GM23338 (cell line): ENCODE measurements around the gene HSDL2. TPM values are rescaled to one million over a fixed set of nuclear protein-coding genes. Genes with fewer than 3 reads are reported as not detected.

Source experiments
- ATAC-seq: fragments of 200-7000 bp; cut with Tn5 transposase; 3 replicates; pipeline ENCODE4 v1.9.1; 2020
- DNase-seq: peaks from one replicate; pipeline ENCODE4 v3.0.0-alpha.2; 2015; ENCODE audit warnings: low spot score
- H2AFZ ChIP-seq: fragments of 200-600 bp; sonication (generic); 2 replicates; pipeline ENCODE4 v1.8.0; 2016; ENCODE audit warnings: antibody characterized with exemption, mild to moderate bottlenecking, moderate library complexity
- H3F3A ChIP-seq: fragments of 200-600 bp; sonication (generic); replicated peaks from 2 replicates; pipeline ENCODE4 v1.8.0; 2017; ENCODE audit warnings: antibody characterized with exemption, mixed run types, low read depth
- H3K27ac ChIP-seq: fragments of 200-600 bp; sonication (generic); 2 replicates; pipeline ENCODE4 v1.6.1; 2016; ENCODE audit warnings: low read depth
- H3K27me3 ChIP-seq: fragments of 200-600 bp; sonication (generic); 2 replicates; pipeline ENCODE4 v1.8.0; 2016; ENCODE audit warnings: mild to moderate bottlenecking, mixed run types, moderate library complexity; ENCODE audit not compliant: insufficient read depth
- H3K36me3 ChIP-seq: fragments of 200-600 bp; sonication (generic); 2 replicates; pipeline ENCODE4 v1.8.0; 2016; ENCODE audit warnings: mild to moderate bottlenecking; ENCODE audit not compliant: insufficient read depth
- H3K4me1 ChIP-seq: fragments of 200-600 bp; sonication (generic); 2 replicates; pipeline ENCODE4 v1.8.0; 2016; ENCODE audit warnings: mild to moderate bottlenecking, moderate library complexity; ENCODE audit not compliant: insufficient read depth
- H3K4me2 ChIP-seq: fragments of 200-600 bp; sonication (generic); 2 replicates; pipeline ENCODE4 v1.7.1; 2017; ENCODE audit warnings: mixed run types
- H3K4me3 ChIP-seq: fragments of 200-600 bp; sonication (generic); 2 replicates; pipeline ENCODE4 v1.6.1; 2016; ENCODE audit warnings: mixed run types
- H3K79me2 ChIP-seq: fragments of 200-600 bp; sonication (generic); replicated peaks from 2 replicates; pipeline ENCODE4 v1.8.0; 2017; ENCODE audit warnings: mild to moderate bottlenecking; ENCODE audit not compliant: insufficient read depth
- H3K9me2 ChIP-seq: fragments of 200-600 bp; sonication (generic); 2 replicates; pipeline ENCODE4 v1.8.0; 2017; ENCODE audit not compliant: insufficient read depth
- H4K20me1 ChIP-seq: fragments of 200-600 bp; sonication (generic); replicated peaks from 2 replicates; pipeline ENCODE4 v1.8.0; 2017; ENCODE audit warnings: mild to moderate bottlenecking; ENCODE audit not compliant: insufficient read depth
- H3K27ac Mint-ChIP-seq: 2 replicates; pipeline ENCODE4 v1.8.0; 2020; ENCODE audit warnings: inconsistent platforms, mild to moderate bottlenecking, moderate library complexity, mixed read lengths
- H3K27me3 Mint-ChIP-seq: 3 replicates; pipeline ENCODE4 v1.8.0; 2022; ENCODE audit warnings: low read depth, mild to moderate bottlenecking, moderate library complexity, mixed read lengths, inconsistent platforms; ENCODE audit not compliant: insufficient read depth, poor library complexity
- H3K36me3 Mint-ChIP-seq: 3 replicates; pipeline ENCODE4 v1.8.0; 2021; ENCODE audit warnings: low read depth, mild to moderate bottlenecking, inconsistent platforms, moderate library complexity, mixed read lengths
- H3K4me1 Mint-ChIP-seq: 3 replicates; pipeline ENCODE4 v1.8.0; 2020; ENCODE audit warnings: mild to moderate bottlenecking, inconsistent platforms, mixed read lengths
- H3K4me3 Mint-ChIP-seq: 3 replicates; pipeline ENCODE4 v1.8.0; 2021; ENCODE audit warnings: moderate library complexity, mild to moderate bottlenecking, inconsistent platforms, mixed read lengths
- H3K9me3 Mint-ChIP-seq: 3 replicates; pipeline ENCODE4 v1.8.0; 2020; ENCODE audit warnings: moderate library complexity, mild to moderate bottlenecking, inconsistent platforms, mixed read lengths
- CREB1 ChIP-seq: fragments of 250-450 bp; sonication (Bioruptor Pico); IDR thresholded peaks from 2 replicates; pipeline ENCODE4 v1.5.0; 2020; ENCODE audit warnings: low read depth, mild to moderate bottlenecking, moderate library complexity
- EZH2 ChIP-seq: fragments of 200-600 bp; sonication (generic); IDR thresholded peaks from one replicate; pipeline ENCODE4 v1.8.0; 2017; ENCODE audit warnings: antibody characterized with exemption, mild to moderate bottlenecking, low read depth; ENCODE audit not compliant: unreplicated experiment
- EZH2phosphoT487 ChIP-seq: fragments of 200-600 bp; sonication (generic); IDR thresholded peaks from one replicate; pipeline ENCODE4 v1.8.1; 2018; ENCODE audit warnings: antibody characterized with exemption; ENCODE audit not compliant: unreplicated experiment
- JUNB ChIP-seq: IDR thresholded peaks from one replicate; pipeline ENCODE4 v1.6.1; 2016; ENCODE audit warnings: antibody characterized with exemption; ENCODE audit not compliant: unreplicated experiment
- NANOG ChIP-seq: IDR thresholded peaks from 2 replicates; pipeline ENCODE4 v1.6.1; 2016; ENCODE audit warnings: antibody characterized with exemption, borderline replicate concordance
- POLR2AphosphoS5 ChIP-seq: IDR thresholded peaks from 2 replicates; pipeline ENCODE4 v1.6.1; 2016; ENCODE audit warnings: antibody characterized with exemption, low read depth
- STAT1 ChIP-seq: IDR thresholded peaks from one replicate; pipeline ENCODE4 v1.6.1; 2016; ENCODE audit warnings: antibody characterized with exemption; ENCODE audit not compliant: unreplicated experiment
- ZNF114 ChIP-seq: fragments of 250-450 bp; sonication (Bioruptor Pico); IDR thresholded peaks from 2 replicates; pipeline ENCODE4 v1.5.0; 2020; ENCODE audit warnings: mild to moderate bottlenecking, moderate library complexity
- ZNF331 ChIP-seq: fragments of 250-450 bp; sonication (Bioruptor Pico); IDR thresholded peaks from 2 replicates; pipeline ENCODE4 v1.5.0; 2020; ENCODE audit warnings: low read depth, mild to moderate bottlenecking, moderate library complexity
- polyA plus RNA-seq: library from polyadenylated mRNA; unstranded; fragments of >200 nt; fragmentation: Nextera tagmentation; extraction: Ambion mirVana; gene quantifications from 2 replicates; pipeline ENCODE4 v1.2.1, GENCODE V29; 2016
- total RNA-seq: library from RNA; depleted of rRNA; stranded (reverse); fragments of >200 nt; shearing (Covaris generic); gene quantifications from 2 replicates; pipeline ENCODE4 v1.2.3, GENCODE V29; 2014
- TF ChIP-seq, protein P1 (sequence below): fragments of 250-450 bp; sonication (Bioruptor Pico); IDR thresholded peaks from 2 replicates; pipeline ENCODE4 v1.5.0; 2020; ENCODE audit warnings: mild to moderate bottlenecking, moderate library complexity
- TF ChIP-seq, protein P2 (sequence below): IDR thresholded peaks from 2 replicates; pipeline ENCODE4 v1.6.1; 2016; ENCODE audit warnings: antibody characterized with exemption
- TF ChIP-seq, protein P3 (sequence below), 2 experiments: fragments of 200-600 bp in 1 of 2; sonication (generic) in 1 of 2; conservative IDR thresholded peaks; 2 replicates each; pipeline versions ENCODE4 v1.5.1 to v1.6.1; 2016 to 2017; ENCODE audit warnings: antibody characterized with exemption in 2 of 2, low read depth in 2 of 2, mild to moderate bottlenecking in 2 of 2, moderate library complexity in 1 of 2
- TF ChIP-seq, protein P4 (sequence below): IDR thresholded peaks from one replicate; pipeline ENCODE4 v1.6.1; 2018; ENCODE audit warnings: antibody characterized with exemption; ENCODE audit not compliant: unreplicated experiment

HSDL2 gene
- total and polyA plus RNA-seq, 2 experiments from 2014 or later, result 11.4 to 15.3 TPM

DNA sequence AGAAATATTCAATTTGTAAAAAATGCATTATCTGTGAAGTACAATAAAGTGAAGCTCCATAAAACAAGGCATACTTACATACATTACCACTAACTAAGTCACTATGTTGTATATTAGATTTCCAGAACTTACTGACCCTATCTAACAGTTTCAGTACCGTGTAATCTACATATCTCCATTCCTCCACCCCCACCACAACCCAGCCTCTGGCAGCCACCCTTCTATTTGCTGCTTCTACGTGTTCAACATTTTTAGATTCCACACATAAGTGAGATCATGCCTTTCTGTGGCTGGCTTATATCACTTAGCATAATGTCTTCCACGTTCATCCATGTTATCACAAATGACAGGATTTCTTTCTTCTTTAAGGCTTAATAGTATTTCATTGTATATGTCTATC is 15.1 kb upstream of the HSDL2 start:
- Mint-ChIP-seq H3K27me3 (peaks cover 1% of the 10 kb centered on the region), H3K4me1 (no peaks in the 10 kb centered on the region), H3K36me3 (peaks cover 34% of the 10 kb centered on the region), H3K27ac (no peak overlapping the region), H3K9me3 (peaks cover 42% of the 10 kb centered on the region), H3K4me3 (no peak overlapping the region)
- H3K36me3 ChIP-seq, result no peaks in the 10 kb centered on the region
- no peaks in the 10 kb centered on the region for H3K79me2 ChIP-seq
- H2AFZ ChIP-seq, result no peak overlapping the region
- H3K4me2 ChIP-seq, result no peak overlapping the region
- DNase-seq, result no peak
- no peak overlapping the region for H3K4me3 ChIP-seq
- H3F3A ChIP-seq, result no peaks in the 10 kb centered on the region
- TF ChIP-seq, protein P1, sequence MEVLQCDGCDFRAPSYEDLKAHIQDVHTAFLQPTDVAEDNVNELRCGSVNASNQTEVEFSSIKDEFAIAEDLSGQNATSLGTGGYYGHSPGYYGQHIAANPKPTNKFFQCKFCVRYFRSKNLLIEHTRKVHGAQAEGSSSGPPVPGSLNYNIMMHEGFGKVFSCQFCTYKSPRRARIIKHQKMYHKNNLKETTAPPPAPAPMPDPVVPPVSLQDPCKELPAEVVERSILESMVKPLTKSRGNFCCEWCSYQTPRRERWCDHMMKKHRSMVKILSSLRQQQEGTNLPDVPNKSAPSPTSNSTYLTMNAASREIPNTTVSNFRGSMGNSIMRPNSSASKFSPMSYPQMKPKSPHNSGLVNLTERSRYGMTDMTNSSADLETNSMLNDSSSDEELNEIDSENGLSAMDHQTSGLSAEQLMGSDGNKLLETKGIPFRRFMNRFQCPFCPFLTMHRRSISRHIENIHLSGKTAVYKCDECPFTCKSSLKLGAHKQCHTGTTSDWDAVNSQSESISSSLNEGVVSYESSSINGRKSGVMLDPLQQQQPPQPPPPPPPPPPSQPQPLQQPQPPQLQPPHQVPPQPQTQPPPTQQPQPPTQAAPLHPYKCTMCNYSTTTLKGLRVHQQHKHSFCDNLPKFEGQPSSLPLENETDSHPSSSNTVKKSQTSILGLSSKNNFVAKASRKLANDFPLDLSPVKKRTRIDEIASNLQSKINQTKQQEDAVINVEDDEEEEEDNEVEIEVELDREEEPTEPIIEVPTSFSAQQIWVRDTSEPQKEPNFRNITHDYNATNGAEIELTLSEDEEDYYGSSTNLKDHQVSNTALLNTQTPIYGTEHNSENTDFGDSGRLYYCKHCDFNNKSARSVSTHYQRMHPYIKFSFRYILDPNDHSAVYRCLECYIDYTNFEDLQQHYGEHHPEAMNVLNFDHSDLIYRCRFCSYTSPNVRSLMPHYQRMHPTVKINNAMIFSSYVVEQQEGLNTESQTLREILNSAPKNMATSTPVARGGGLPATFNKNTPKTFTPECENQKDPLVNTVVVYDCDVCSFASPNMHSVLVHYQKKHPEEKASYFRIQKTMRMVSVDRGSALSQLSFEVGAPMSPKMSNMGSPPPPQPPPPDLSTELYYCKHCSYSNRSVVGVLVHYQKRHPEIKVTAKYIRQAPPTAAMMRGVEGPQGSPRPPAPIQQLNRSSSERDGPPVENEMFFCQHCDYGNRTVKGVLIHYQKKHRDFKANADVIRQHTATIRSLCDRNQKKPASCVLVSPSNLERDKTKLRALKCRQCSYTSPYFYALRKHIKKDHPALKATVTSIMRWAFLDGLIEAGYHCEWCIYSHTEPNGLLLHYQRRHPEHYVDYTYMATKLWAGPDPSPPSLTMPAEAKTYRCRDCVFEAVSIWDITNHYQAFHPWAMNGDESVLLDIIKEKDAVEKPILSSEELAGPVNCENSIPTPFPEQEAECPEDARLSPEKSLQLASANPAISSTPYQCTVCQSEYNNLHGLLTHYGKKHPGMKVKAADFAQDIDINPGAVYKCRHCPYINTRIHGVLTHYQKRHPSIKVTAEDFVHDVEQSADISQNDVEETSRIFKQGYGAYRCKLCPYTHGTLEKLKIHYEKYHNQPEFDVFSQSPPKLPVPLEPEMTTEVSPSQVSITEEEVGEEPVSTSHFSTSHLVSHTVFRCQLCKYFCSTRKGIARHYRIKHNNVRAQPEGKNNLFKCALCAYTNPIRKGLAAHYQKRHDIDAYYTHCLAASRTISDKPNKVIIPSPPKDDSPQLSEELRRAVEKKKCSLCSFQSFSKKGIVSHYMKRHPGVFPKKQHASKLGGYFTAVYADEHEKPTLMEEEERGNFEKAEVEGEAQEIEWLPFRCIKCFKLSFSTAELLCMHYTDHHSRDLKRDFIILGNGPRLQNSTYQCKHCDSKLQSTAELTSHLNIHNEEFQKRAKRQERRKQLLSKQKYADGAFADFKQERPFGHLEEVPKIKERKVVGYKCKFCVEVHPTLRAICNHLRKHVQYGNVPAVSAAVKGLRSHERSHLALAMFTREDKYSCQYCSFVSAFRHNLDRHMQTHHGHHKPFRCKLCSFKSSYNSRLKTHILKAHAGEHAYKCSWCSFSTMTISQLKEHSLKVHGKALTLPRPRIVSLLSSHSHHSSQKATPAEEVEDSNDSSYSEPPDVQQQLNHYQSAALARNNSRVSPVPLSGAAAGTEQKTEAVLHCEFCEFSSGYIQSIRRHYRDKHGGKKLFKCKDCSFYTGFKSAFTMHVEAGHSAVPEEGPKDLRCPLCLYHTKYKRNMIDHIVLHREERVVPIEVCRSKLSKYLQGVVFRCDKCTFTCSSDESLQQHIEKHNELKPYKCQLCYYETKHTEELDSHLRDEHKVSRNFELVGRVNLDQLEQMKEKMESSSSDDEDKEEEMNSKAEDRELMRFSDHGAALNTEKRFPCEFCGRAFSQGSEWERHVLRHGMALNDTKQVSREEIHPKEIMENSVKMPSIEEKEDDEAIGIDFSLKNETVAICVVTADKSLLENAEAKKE, result no peak
- TF ChIP-seq ZNF114 (CRISPR knock-in tag) (no peak), EZH2 (no peak), NANOG (no peak), STAT1 (no peak), POLR2AphosphoS5 (no peak), CREB1 (no peak), JUNB (no peak), EZH2phosphoT487 (no peak), ZNF331 (CRISPR knock-in tag) (no peak)
- TF ChIP-seq, protein P2, sequence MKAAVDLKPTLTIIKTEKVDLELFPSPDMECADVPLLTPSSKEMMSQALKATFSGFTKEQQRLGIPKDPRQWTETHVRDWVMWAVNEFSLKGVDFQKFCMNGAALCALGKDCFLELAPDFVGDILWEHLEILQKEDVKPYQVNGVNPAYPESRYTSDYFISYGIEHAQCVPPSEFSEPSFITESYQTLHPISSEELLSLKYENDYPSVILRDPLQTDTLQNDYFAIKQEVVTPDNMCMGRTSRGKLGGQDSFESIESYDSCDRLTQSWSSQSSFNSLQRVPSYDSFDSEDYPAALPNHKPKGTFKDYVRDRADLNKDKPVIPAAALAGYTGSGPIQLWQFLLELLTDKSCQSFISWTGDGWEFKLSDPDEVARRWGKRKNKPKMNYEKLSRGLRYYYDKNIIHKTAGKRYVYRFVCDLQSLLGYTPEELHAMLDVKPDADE, result no peak
- TF ChIP-seq, protein P3, sequence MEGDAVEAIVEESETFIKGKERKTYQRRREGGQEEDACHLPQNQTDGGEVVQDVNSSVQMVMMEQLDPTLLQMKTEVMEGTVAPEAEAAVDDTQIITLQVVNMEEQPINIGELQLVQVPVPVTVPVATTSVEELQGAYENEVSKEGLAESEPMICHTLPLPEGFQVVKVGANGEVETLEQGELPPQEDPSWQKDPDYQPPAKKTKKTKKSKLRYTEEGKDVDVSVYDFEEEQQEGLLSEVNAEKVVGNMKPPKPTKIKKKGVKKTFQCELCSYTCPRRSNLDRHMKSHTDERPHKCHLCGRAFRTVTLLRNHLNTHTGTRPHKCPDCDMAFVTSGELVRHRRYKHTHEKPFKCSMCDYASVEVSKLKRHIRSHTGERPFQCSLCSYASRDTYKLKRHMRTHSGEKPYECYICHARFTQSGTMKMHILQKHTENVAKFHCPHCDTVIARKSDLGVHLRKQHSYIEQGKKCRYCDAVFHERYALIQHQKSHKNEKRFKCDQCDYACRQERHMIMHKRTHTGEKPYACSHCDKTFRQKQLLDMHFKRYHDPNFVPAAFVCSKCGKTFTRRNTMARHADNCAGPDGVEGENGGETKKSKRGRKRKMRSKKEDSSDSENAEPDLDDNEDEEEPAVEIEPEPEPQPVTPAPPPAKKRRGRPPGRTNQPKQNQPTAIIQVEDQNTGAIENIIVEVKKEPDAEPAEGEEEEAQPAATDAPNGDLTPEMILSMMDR (conservative IDR thresholded peaks at IDR 0.05; ENCODE audit: low read depth in 2 of 2), result no peak
- TF ChIP-seq, protein P4, sequence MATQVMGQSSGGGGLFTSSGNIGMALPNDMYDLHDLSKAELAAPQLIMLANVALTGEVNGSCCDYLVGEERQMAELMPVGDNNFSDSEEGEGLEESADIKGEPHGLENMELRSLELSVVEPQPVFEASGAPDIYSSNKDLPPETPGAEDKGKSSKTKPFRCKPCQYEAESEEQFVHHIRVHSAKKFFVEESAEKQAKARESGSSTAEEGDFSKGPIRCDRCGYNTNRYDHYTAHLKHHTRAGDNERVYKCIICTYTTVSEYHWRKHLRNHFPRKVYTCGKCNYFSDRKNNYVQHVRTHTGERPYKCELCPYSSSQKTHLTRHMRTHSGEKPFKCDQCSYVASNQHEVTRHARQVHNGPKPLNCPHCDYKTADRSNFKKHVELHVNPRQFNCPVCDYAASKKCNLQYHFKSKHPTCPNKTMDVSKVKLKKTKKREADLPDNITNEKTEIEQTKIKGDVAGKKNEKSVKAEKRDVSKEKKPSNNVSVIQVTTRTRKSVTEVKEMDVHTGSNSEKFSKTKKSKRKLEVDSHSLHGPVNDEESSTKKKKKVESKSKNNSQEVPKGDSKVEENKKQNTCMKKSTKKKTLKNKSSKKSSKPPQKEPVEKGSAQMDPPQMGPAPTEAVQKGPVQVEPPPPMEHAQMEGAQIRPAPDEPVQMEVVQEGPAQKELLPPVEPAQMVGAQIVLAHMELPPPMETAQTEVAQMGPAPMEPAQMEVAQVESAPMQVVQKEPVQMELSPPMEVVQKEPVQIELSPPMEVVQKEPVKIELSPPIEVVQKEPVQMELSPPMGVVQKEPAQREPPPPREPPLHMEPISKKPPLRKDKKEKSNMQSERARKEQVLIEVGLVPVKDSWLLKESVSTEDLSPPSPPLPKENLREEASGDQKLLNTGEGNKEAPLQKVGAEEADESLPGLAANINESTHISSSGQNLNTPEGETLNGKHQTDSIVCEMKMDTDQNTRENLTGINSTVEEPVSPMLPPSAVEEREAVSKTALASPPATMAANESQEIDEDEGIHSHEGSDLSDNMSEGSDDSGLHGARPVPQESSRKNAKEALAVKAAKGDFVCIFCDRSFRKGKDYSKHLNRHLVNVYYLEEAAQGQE, result no peak
- H3K27me3 ChIP-seq, result no peaks in the 10 kb centered on the region
- no peak for ATAC-seq
- H3K27ac ChIP-seq, result no peak overlapping the region
- H4K20me1 ChIP-seq, result no peaks in the 10 kb centered on the region
- H3K4me1 ChIP-seq, result no peaks in the 10 kb centered on the region
- no peaks in the 10 kb centered on the region for H3K9me2 ChIP-seq
